ENCODE results near the gene GOSR2.

Gene GOSR2

GRCh38 chr17:46922804-46923635, at the start of gene GOSR2:
GOSR2 (plus strand) TSS chr17:46923160; CDS start chr17:46923193, 33 bp downstream.
- FAIRE-seq (peak; percentile 94), DNase-seq (ENCODE audit: extremely low spot score, insufficient read length, low read depth) (peak; percentile 94)

- DNase-seq (ENCODE audit: extremely low spot score, insufficient read length, low read depth) (no peak), FAIRE-seq (no peak)
Observed at GRCh38 chr17:46873941-46874645, 48.9 kb upstream of the GOSR2 start.

GRCh38 chr17:46874906-46875305, 48.1 kb upstream of the GOSR2 start:
- DNase-seq (ENCODE audit: extremely low spot score, insufficient read length, low read depth) (no peak), FAIRE-seq (no peak)

- DNase-seq (ENCODE audit: extremely low spot score, insufficient read length, low read depth), result no peak
- FAIRE-seq, result no peak
Observed at GRCh38 chr17:46875849-46876352, 47.1 kb upstream of the GOSR2 start.

GRCh38 chr17:46876353-46876887, 46.5 kb upstream of the GOSR2 start:
- FAIRE-seq, result no peak

GRCh38 chr17:46876926-46877325, 46.0 kb upstream of the GOSR2 start:
- no peak for FAIRE-seq
- no peak for DNase-seq (ENCODE audit: extremely low spot score, insufficient read length, low read depth)

More at GRCh38 chr17:46876353-46876887, 46.5 kb upstream of the GOSR2 start:
- peak; percentile 15 for DNase-seq (ENCODE audit: extremely low spot score, insufficient read length, low read depth)

GRCh38 chr17:46877466-46877865, 45.5 kb upstream of the GOSR2 start:
- no peak for DNase-seq (ENCODE audit: extremely low spot score, insufficient read length, low read depth)
- FAIRE-seq, result no peak

- FAIRE-seq (no peak), DNase-seq (ENCODE audit: extremely low spot score, insufficient read length, low read depth) (no peak)
Observed at GRCh38 chr17:46878055-46878454, 44.9 kb upstream of the GOSR2 start.

- DNase-seq (ENCODE audit: extremely low spot score, insufficient read length, low read depth), result no peak
- no peak for FAIRE-seq
Observed at GRCh38 chr17:46879101-46879500, 43.9 kb upstream of the GOSR2 start.

- FAIRE-seq, result no peak
Observed at GRCh38 chr17:46881015-46881414, 41.9 kb upstream of the GOSR2 start.

GRCh38 chr17:46882666-46883065, 40.3 kb upstream of the GOSR2 start:
- no peak for FAIRE-seq

More at GRCh38 chr17:46881015-46881414, 41.9 kb upstream of the GOSR2 start:
- DNase-seq (ENCODE audit: extremely low spot score, insufficient read length, low read depth), result no peak

GRCh38 chr17:46883871-46884520, 39.0 kb upstream of the GOSR2 start:
- DNase-seq (ENCODE audit: extremely low spot score, insufficient read length, low read depth) (no peak), FAIRE-seq (no peak)

More at GRCh38 chr17:46882666-46883065, 40.3 kb upstream of the GOSR2 start:
- no peak for DNase-seq (ENCODE audit: extremely low spot score, insufficient read length, low read depth)

GRCh38 chr17:46884552-46884951, 38.4 kb upstream of the GOSR2 start:
- FAIRE-seq (no peak), DNase-seq (ENCODE audit: extremely low spot score, insufficient read length, low read depth) (no peak)

GRCh38 chr17:46885415-46886309, 37.3 kb upstream of the GOSR2 start:
- no peak for DNase-seq (ENCODE audit: extremely low spot score, insufficient read length, low read depth)
- no peak for FAIRE-seq

GRCh38 chr17:46886310-46886663, 36.7 kb upstream of the GOSR2 start:
- no peak for FAIRE-seq

GRCh38 chr17:46887717-46888116, 35.2 kb upstream of the GOSR2 start:
- FAIRE-seq, result no peak

More at GRCh38 chr17:46886310-46886663, 36.7 kb upstream of the GOSR2 start:
- no peak for DNase-seq (ENCODE audit: extremely low spot score, insufficient read length, low read depth)

GRCh38 chr17:46888727-46889126, 34.2 kb upstream of the GOSR2 start:
- DNase-seq (ENCODE audit: extremely low spot score, insufficient read length, low read depth) (no peak), FAIRE-seq (no peak)

More at GRCh38 chr17:46887717-46888116, 35.2 kb upstream of the GOSR2 start:
- DNase-seq (ENCODE audit: extremely low spot score, insufficient read length, low read depth), result no peak

GRCh38 chr17:46889519-46889918, 33.4 kb upstream of the GOSR2 start:
- DNase-seq (ENCODE audit: extremely low spot score, insufficient read length, low read depth), result no peak
- no peak for FAIRE-seq

GRCh38 chr17:46889992-46890564, 32.9 kb upstream of the GOSR2 start:
- DNase-seq (ENCODE audit: extremely low spot score, insufficient read length, low read depth) (no peak), FAIRE-seq (no peak)

Measured in GM18507 (cell line).